ENCODE data around the gene TRIM72. TPM values are rescaled to one million over a fixed set of nuclear protein-coding genes. Genes with fewer than 3 reads are reported as not detected.
"Not testable (repeated sequence)": the region's sequence is repeated elsewhere in the genome, so short reads cannot be mapped to it uniquely, and the experiment has no call there.

The TRIM72 gene
- total and polyA plus RNA-seq, 9 donors = 0.01 to 0.11 (median 0.06) TPM; not detected in 5

- H3K4me3 ChIP-seq = no peak overlapping the region
- intact Hi-C loops (cut with DNase I) = loop anchor here in 1 of 4 donors (10.0 kb wide), 1 partner anchor 321 kb away; no protein-coding TSS in a partner anchor
- no peaks in the 10 kb centered on the region for H3K9me3 ChIP-seq
- no peak for TF ChIP-seq POLR2A (IDR thresholded peaks at IDR 0.05)
- no peak for TF ChIP-seq EP300 (IDR thresholded peaks at IDR 0.05)
- TF ChIP-seq CTCF (IDR thresholded peaks at IDR 0.05) = no peak
- no peak overlapping the region for H3K27ac ChIP-seq
- no peaks in the 10 kb centered on the region for H3K36me3 ChIP-seq
- H3K27me3 ChIP-seq = no peaks in the 10 kb centered on the region
- H3K4me1 ChIP-seq (ENCODE audit: insufficient read depth) = no peaks in the 10 kb centered on the region
- 76 to 84% (median 80%) methylated on average over 2 of the region's 2 CpGs for WGBS, 3 donors
- DNase-seq = no peak
These were observed 20.0 kb upstream of the TRIM72 start for GRCh38 chr16:31193874-31194273.

DNA sequence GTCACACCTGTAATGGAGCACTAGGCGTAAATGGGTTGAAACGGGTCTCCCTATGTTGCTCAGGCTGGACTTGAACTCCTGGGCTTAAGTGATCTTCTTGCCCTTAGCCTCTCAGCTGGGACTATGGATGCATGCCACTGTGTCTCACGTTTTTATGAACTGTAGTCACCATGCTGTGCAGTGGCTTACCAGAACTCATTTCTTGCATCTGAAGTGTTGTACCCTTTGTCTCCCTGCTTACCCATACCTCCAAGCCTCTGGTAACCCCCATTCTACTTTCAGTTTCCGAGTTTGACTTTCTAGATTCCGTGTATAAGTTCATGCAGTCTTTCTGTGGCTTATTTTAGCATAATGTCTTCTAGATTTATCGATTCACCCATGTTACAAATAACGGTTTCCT, 19.0 kb upstream of the TRIM72 start:
- Histone ChIP-seq H3K9me3 (no peaks in the 10 kb centered on the region), H3K4me3 (no peak overlapping the region), H3K4me1 (ENCODE audit: insufficient read depth) (no peaks in the 10 kb centered on the region), H3K36me3 (no peaks in the 10 kb centered on the region), H3K27ac (no peak overlapping the region), H3K27me3 (no peaks in the 10 kb centered on the region)
- intact Hi-C loops (cut with DNase I) = loop anchor here in 1 of 4 donors (10.0 kb wide), 1 partner anchor 320 kb away; no protein-coding TSS in a partner anchor
- no peak for DNase-seq
- TF ChIP-seq EP300 (IDR thresholded peaks at IDR 0.05) (no peak), POLR2A (IDR thresholded peaks at IDR 0.05) (no peak), CTCF (IDR thresholded peaks at IDR 0.05) (no peak)
- WGBS, 3 donors = 74 to 81% (median 77%) methylated on average over 7 of the region's 7 CpGs

DNA sequence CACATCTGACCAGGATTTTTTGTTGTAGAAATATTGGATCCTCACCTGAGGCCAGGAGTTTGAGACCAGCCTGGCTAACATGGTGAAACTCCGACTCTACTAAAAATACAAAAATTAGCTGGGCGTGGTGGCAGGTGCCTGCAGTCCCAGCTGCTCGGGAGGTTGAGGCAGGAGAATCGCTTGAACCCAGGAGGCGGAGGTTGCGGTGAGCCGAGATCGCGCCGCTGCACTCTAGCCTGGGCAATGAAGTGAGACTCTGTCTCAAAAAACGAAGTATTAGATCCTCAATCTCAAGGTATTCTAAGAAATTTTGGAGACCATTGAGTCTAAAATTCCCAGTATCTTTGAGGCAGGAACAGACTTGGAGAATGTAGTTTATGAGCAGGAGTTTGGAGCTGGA, 18.1 kb upstream of the TRIM72 start:
- whole genome bisulfite sequencing, 3 donors = 92 to 95% (median 95%) methylated on average over 11 of the region's 11 CpGs
- H3K27ac ChIP-seq; H3K4me3 ChIP-seq; DNase-seq; H3K4me1 ChIP-seq (ENCODE audit: insufficient read depth); H3K27me3 ChIP-seq; H3K9me3 ChIP-seq; H3K36me3 ChIP-seq: not testable (repeated sequence)
- intact Hi-C loops (cut with DNase I) = loop anchor here in 1 of 4 donors (10.0 kb wide), 1 partner anchor 319 kb away; no protein-coding TSS in a partner anchor

DNA sequence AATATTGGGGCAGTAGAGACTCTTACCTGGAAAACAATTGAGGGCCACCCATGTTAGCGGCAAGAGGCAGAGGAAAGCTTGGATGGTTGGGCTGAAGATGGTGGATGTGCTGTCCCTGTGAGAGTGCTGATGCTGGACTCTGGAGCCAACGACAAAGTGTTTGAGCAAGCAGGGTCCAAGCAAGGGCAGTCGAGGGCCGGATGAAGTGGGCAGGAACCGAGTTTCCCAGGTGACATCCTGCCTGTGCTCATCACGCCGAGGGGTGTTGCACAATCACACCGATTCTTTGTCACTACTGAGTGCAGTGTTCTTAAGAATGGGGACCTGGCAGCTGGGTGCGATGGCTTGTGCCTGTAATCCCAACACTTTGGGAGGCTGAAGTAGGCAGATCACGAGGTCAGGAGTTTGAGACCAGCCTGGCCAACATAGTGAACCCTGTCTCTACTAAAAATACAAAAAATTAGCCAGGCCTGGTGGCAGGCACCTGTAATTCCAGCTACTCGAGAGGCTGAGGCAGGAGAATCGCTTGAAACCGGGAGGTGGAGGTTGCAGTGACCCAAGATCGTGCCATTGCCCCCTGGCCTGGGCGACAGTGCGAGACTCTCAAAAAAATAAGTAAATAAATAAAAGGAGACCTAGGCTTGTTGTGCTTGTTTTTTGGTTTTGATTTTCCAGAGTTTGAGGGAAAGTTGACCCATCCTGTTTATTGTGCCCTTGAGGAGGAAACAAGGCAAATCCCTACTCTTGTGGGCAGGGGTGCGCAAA, 17.4 kb upstream of the TRIM72 start:
- Histone ChIP-seq H3K36me3 (no peaks in the 10 kb centered on the region), H3K4me3 (no peak overlapping the region), H3K9me3 (no peaks in the 10 kb centered on the region), H3K27me3 (no peaks in the 10 kb centered on the region), H3K27ac (no peak overlapping the region), H3K4me1 (ENCODE audit: insufficient read depth) (peaks cover 3% of the 10 kb centered on the region)
- WGBS, 3 donors = 83 to 87% (median 84%) methylated on average over 17 of the region's 17 CpGs
- intact Hi-C loops (cut with DNase I) = loop anchor here in 1 of 4 donors (10.0 kb wide), 1 partner anchor 318 kb away; no protein-coding TSS in a partner anchor
- TF ChIP-seq POLR2A (IDR thresholded peaks at IDR 0.05) (no peak), CTCF (IDR thresholded peaks at IDR 0.05) (no peak), EP300 (IDR thresholded peaks at IDR 0.05) (no peak)
- DNase-seq = no peak
